Measurements from ENCODE around the gene TNFSF13.
A peak's percentile ranks its signal among the peaks of the same experiment; 100 is the strongest.

The TNFSF13 gene

GRCh38 chr17:7551396-7551795 lies 7.2 kb upstream of the TNFSF13 start:
- DNase-seq (ENCODE audit: low read depth in 1 of 2, low spot score in 1 of 2) = no peak

- no peak for DNase-seq (ENCODE audit: low read depth in 1 of 2, low spot score in 1 of 2)
These were observed 5.9 kb upstream of the TNFSF13 start for GRCh38 chr17:7552621-7553051.

- DNase-seq (ENCODE audit: low read depth in 1 of 2, low spot score in 1 of 2) = no peak
These were observed 5.2 kb upstream of the TNFSF13 start for GRCh38 chr17:7553356-7553755.

- no peak for DNase-seq (ENCODE audit: low read depth in 1 of 2, low spot score in 1 of 2)
These were observed 3.1 kb upstream of the TNFSF13 start for GRCh38 chr17:7555320-7555948.

- no peak for DNase-seq (ENCODE audit: low read depth in 1 of 2, low spot score in 1 of 2)
These were observed 1.9 kb upstream of the TNFSF13 start for GRCh38 chr17:7556627-7557026.

GRCh38 chr17:7557147-7557764 lies 1.3 kb upstream of the TNFSF13 start:
- DNase-seq (ENCODE audit: low read depth in 1 of 2, low spot score in 1 of 2) = no peak

- DNase-seq (ENCODE audit: low read depth in 1 of 2, low spot score in 1 of 2) = no peak
These were observed 591 bp upstream of the TNFSF13 start for GRCh38 chr17:7557775-7558543.

- no peak for DNase-seq (ENCODE audit: low read depth in 1 of 2, low spot score in 1 of 2)
These were observed 996 bp downstream of the TNFSF13 start for GRCh38 chr17:7559320-7560171.

GRCh38 chr17:7560172-7561027 lies 1.9 kb downstream of the TNFSF13 start:
- peak in 1 of 2 donors; percentile 48 for DNase-seq (ENCODE audit: low read depth in 1 of 2, low spot score in 1 of 2)

GRCh38 chr17:7561028-7561575 lies 2.6 kb downstream of the TNFSF13 start:
- DNase-seq (ENCODE audit: low read depth in 1 of 2, low spot score in 1 of 2) = peak; percentile 73 to 77

- DNase-seq (ENCODE audit: low read depth in 1 of 2, low spot score in 1 of 2) = peak; percentile 82 to 88
These were observed 3.1 kb downstream of the TNFSF13 start, which contains the start of gene SENP3 for GRCh38 chr17:7561589-7562207. Gene SENP3 (plus strand): TSS chr17:7561919. CDS start chr17:7563077, 1,158 bp downstream.

- no peak for DNase-seq (ENCODE audit: low read depth in 1 of 2, low spot score in 1 of 2)
These were observed 3.7 kb downstream of the TNFSF13 start for GRCh38 chr17:7562208-7562605.

- no peak for DNase-seq (ENCODE audit: low read depth in 1 of 2, low spot score in 1 of 2)
These were observed 4.7 kb downstream of the TNFSF13 start for GRCh38 chr17:7563115-7563869.

- no peak for DNase-seq (ENCODE audit: low read depth in 1 of 2, low spot score in 1 of 2)
These were observed 11.0 kb downstream of the TNFSF13 start for GRCh38 chr17:7569571-7569970.

GRCh38 chr17:7570351-7570750 lies 11.8 kb downstream of the TNFSF13 start:
- DNase-seq (ENCODE audit: low read depth in 1 of 2, low spot score in 1 of 2) = no peak

- DNase-seq (ENCODE audit: low read depth in 1 of 2, low spot score in 1 of 2) = no peak
These were observed 13.7 kb downstream of the TNFSF13 start for GRCh38 chr17:7572338-7572587.

- DNase-seq (ENCODE audit: low read depth in 1 of 2, low spot score in 1 of 2) = peak; percentile 100
These were observed 14.2 kb downstream of the TNFSF13 start for GRCh38 chr17:7572588-7573323.

GRCh38 chr17:7573324-7574080 lies 15.0 kb downstream of the TNFSF13 start:
- peak; percentile 82 to 86 for DNase-seq (ENCODE audit: low read depth in 1 of 2, low spot score in 1 of 2)

All from stimulated activated CD4-positive, alpha-beta T cell treated with anti-CD3 and anti-CD28 coated beads, Interleukin-15, amount 100 ng/mL, for 1 hour (primary cell).